GM12892 (cell line): Measurements from ENCODE around the gene CLASRP.

Source experiments
- DNase-seq: peaks from one replicate; pipeline ENCODE4 v3.0.0; 2011; ENCODE audit not compliant: insufficient read length
- FAIRE-seq: peaks from 2 replicates; lab custom pipeline; 2011; peaks lifted over from hg19 to GRCh38; lab: Jason Lieb, UNC
- POLR2A ChIP-seq: IDR thresholded peaks from 2 replicates; pipeline ENCODE4 v1.6.1; 2011; ENCODE audit warnings: low read depth, low read length, control low read depth
- POLR2AphosphoS5 ChIP-seq: IDR thresholded peaks from 2 replicates; pipeline ENCODE4 v1.6.1; 2011; ENCODE audit warnings: low read depth, low read length, control low read depth
- TAF1 ChIP-seq: IDR thresholded peaks from 2 replicates; pipeline ENCODE4 v1.6.1; 2011; ENCODE audit warnings: low read depth, mild to moderate bottlenecking, control low read depth, low read length, borderline replicate concordance

Gene CLASRP

GRCh38 chr19:45079063-45079910 is 40.4 kb downstream of the CLASRP start, which contains the start of gene GEMIN7:
Gene GEMIN7 (plus strand): TSS chr19:45079260. CDS start chr19:45090115, 10,855 bp downstream.
- TF ChIP-seq TAF1 (peak; percentile 95), POLR2A (peak; percentile 82), POLR2AphosphoS5 (peak; percentile 65)
- DNase-seq (peak; percentile 78), FAIRE-seq (peak; percentile 88)

- FAIRE-seq (no peak), DNase-seq (no peak)
- no peak for TF ChIP-seq TAF1
- no peak for TF ChIP-seq POLR2AphosphoS5
- no peak for TF ChIP-seq POLR2A
These were observed 41.1 kb downstream of the CLASRP start for GRCh38 chr19:45079911-45080370.

GRCh38 chr19:45082170-45082569 is 43.3 kb downstream of the CLASRP start:
- TF ChIP-seq TAF1 (no peak), POLR2AphosphoS5 (no peak), POLR2A (no peak)
- DNase-seq, result no peak
- FAIRE-seq, result no peak

- DNase-seq (no peak), FAIRE-seq (no peak)
- TF ChIP-seq POLR2A (no peak), TAF1 (no peak), POLR2AphosphoS5 (no peak)
These were observed 47.6 kb downstream of the CLASRP start for GRCh38 chr19:45086480-45086879.

- no peak for DNase-seq
- no peak for FAIRE-seq
- TF ChIP-seq TAF1 (no peak), POLR2A (no peak), POLR2AphosphoS5 (no peak)
These were observed 48.7 kb downstream of the CLASRP start for GRCh38 chr19:45087531-45087930.

- DNase-seq (no peak), FAIRE-seq (no peak)
- TF ChIP-seq TAF1 (no peak), POLR2A (no peak), POLR2AphosphoS5 (no peak)
These were observed 51.2 kb downstream of the CLASRP start for GRCh38 chr19:45090034-45090433.

GRCh38 chr19:45090606-45091005 is 51.8 kb downstream of the CLASRP start:
- TF ChIP-seq TAF1 (no peak), POLR2A (no peak), POLR2AphosphoS5 (no peak)
- FAIRE-seq, result no peak

GRCh38 chr19:45091031-45091923 is 52.4 kb downstream of the CLASRP start:
- TF ChIP-seq POLR2AphosphoS5, result peak; percentile 79
- TF ChIP-seq TAF1, result peak; percentile 43; the same call in 1 of the 2 replicates
- TF ChIP-seq POLR2A, result peak; percentile 74
- DNase-seq (peak; percentile 89), FAIRE-seq (peak; percentile 97)

More at GRCh38 chr19:45090606-45091005, 51.8 kb downstream of the CLASRP start:
- DNase-seq, result no peak

- DNase-seq (peak; percentile 96), FAIRE-seq (peak; percentile 99)
- TF ChIP-seq POLR2A (peak; percentile 29), TAF1 (no peak; the same call in 1 of the 2 replicates), POLR2AphosphoS5 (no peak)
These were observed 54.2 kb downstream of the CLASRP start, which contains the start of gene PPP1R37 for GRCh38 chr19:45092747-45093678. Gene PPP1R37 (plus strand): TSS chr19:45093179. CDS start chr19:45093326, 147 bp downstream.

GRCh38 chr19:45094137-45094536 is 55.3 kb downstream of the CLASRP start:
- TF ChIP-seq POLR2A, result no peak
- TF ChIP-seq TAF1, result no peak
- TF ChIP-seq POLR2AphosphoS5, result no peak
- FAIRE-seq (no peak), DNase-seq (no peak)
